Cardiac muscle cell (in vitro differentiated cells and primary cell): ENCODE data around the gene MOCS2. TPM values are rescaled to one million over a fixed set of nuclear protein-coding genes. Genes with fewer than 3 reads are reported as not detected.

Source experiments
- DNase-seq, 2 donors: peaks; one replicate each; pipeline versions ENCODE4 v3.0.0 to v3.0.0-alpha.2; 2010 to 2017; ENCODE audit warnings: low read depth in 1 of 2, low spot score in 1 of 2
- H3K27ac ChIP-seq: fragments of 200-600 bp; sonication (generic); 2 replicates; pipeline ENCODE4 v1.5.1; 2016
- H3K27me3 ChIP-seq: fragments of 200-600 bp; sonication (generic); 2 replicates; pipeline ENCODE4 v1.6.0; 2016; ENCODE audit warnings: control low read depth
- H3K36me3 ChIP-seq: fragments of 200-600 bp; sonication (generic); 2 replicates; pipeline ENCODE4 v1.5.1; 2016; ENCODE audit warnings: control low read depth
- H3K4me1 ChIP-seq: fragments of 200-600 bp; sonication (generic); 2 replicates; pipeline ENCODE4 v1.8.1; 2017; ENCODE audit warnings: low read depth, mild to moderate bottlenecking, mixed run types
- H3K4me3 ChIP-seq: fragments of 200-600 bp; sonication (generic); 2 replicates; pipeline ENCODE4 v1.5.1; 2016; ENCODE audit warnings: mild to moderate bottlenecking
- H3K9me3 ChIP-seq: fragments of 200-600 bp; sonication (generic); 2 replicates; pipeline ENCODE4 v1.5.1; 2017; ENCODE audit warnings: low read depth, mild to moderate bottlenecking, control low read depth
- polyA plus RNA-seq: library from polyadenylated mRNA; unstranded; fragments of >200 nt; fragmentation: Nextera tagmentation; extraction: Ambion mirVana; gene quantifications from 2 replicates; pipeline ENCODE4 v1.2.1, GENCODE V29; 2016
- total RNA-seq: library from RNA; depleted of rRNA; stranded (reverse); fragments of >200 nt; gene quantifications from 2 replicates; pipeline ENCODE4 v1.2.3, GENCODE V29; 2016
- TF ChIP-seq, protein P1 (sequence below): IDR thresholded peaks from 2 replicates; pipeline ENCODE4 v1.5.1; 2012; ENCODE audit warnings: low read depth, mild to moderate bottlenecking, low read length

Gene MOCS2
- total and polyA plus RNA-seq, 2 experiments from 2014 or later: 53.5 to 113 TPM

- Histone ChIP-seq H3K27ac (no peak overlapping the region), H3K27me3 (no peaks in the 10 kb centered on the region), H3K9me3 (no peaks in the 10 kb centered on the region), H3K4me3 (peak overlapping the region; percentile 65), H3K4me1 (peaks cover 4% of the 10 kb centered on the region), H3K36me3 (no peaks in the 10 kb centered on the region)
- TF ChIP-seq, protein P1, sequence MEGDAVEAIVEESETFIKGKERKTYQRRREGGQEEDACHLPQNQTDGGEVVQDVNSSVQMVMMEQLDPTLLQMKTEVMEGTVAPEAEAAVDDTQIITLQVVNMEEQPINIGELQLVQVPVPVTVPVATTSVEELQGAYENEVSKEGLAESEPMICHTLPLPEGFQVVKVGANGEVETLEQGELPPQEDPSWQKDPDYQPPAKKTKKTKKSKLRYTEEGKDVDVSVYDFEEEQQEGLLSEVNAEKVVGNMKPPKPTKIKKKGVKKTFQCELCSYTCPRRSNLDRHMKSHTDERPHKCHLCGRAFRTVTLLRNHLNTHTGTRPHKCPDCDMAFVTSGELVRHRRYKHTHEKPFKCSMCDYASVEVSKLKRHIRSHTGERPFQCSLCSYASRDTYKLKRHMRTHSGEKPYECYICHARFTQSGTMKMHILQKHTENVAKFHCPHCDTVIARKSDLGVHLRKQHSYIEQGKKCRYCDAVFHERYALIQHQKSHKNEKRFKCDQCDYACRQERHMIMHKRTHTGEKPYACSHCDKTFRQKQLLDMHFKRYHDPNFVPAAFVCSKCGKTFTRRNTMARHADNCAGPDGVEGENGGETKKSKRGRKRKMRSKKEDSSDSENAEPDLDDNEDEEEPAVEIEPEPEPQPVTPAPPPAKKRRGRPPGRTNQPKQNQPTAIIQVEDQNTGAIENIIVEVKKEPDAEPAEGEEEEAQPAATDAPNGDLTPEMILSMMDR: no peak
- DNase-seq: peak in 1 of 2 donors; percentile 14
Measured at GRCh38 chr5:53109056-53109442, 508 bp downstream of the MOCS2 start.

GRCh38 chr5:53105611-53106300, 3.8 kb downstream of the MOCS2 start:
- no peaks in the 10 kb centered on the region for H3K9me3 ChIP-seq
- TF ChIP-seq, protein P1: no peak
- H3K27ac ChIP-seq: no peak overlapping the region
- H3K27me3 ChIP-seq: no peaks in the 10 kb centered on the region
- no peak for DNase-seq
- H3K4me3 ChIP-seq: no peak overlapping the region
- H3K4me1 ChIP-seq: peaks cover 4% of the 10 kb centered on the region
- H3K36me3 ChIP-seq: peaks cover 5% of the 10 kb centered on the region

DNA sequence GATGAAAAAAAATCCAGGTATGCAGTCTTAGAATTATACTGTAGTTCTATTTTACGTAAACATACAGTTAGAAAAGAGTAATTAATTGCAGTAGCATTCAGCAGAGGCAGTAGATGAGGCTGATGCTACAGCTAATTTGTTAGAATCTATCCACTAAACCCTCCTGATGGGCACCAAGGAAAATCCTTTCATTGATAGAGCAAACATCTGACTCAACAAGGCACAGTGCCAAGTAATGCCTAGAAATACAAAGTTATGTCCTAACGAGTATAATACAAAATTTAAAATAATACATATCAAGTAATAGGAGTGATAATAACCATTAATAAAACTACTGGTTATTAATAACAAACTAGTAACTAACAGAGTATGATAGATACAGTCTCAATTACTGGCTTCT, 9.0 kb downstream of the MOCS2 start:
- H3K36me3 ChIP-seq: peaks cover 40% of the 10 kb centered on the region
- H3K4me3 ChIP-seq: no peak overlapping the region
- TF ChIP-seq, protein P1: no peak
- no peaks in the 10 kb centered on the region for H3K4me1 ChIP-seq
- H3K9me3 ChIP-seq: no peaks in the 10 kb centered on the region
- H3K27me3 ChIP-seq: no peaks in the 10 kb centered on the region
- no peak for DNase-seq
- H3K27ac ChIP-seq: no peak overlapping the region

DNA sequence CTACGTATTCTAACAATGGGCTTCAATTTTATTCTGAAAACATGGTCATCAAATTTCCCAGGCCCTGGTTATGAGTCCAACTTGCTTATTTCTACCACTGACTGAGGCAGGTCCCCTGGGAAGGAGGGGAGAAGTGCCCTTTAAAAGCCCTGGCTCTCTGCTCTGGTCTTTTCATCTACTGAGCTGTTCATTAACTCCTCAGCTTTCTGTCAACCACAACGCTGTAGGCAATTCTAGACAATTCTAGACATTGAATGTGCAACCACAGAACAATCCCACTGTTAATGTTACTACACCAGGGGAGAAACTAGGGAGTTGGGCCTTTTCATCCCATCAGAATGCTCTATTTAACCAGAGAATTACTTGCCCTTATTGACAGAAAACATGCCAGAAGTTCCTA, 10.0 kb downstream of the MOCS2 start:
- Histone ChIP-seq H3K27me3 (no peaks in the 10 kb centered on the region), H3K27ac (no peak overlapping the region), H3K9me3 (no peaks in the 10 kb centered on the region), H3K4me3 (no peak overlapping the region), H3K4me1 (no peaks in the 10 kb centered on the region), H3K36me3 (peaks cover 40% of the 10 kb centered on the region)
- DNase-seq: no peak
- TF ChIP-seq, protein P1: no peak

- Histone ChIP-seq H3K9me3 (no peaks in the 10 kb centered on the region), H3K27me3 (no peaks in the 10 kb centered on the region), H3K4me3 (no peak overlapping the region), H3K36me3 (peaks cover 34% of the 10 kb centered on the region), H3K27ac (no peak overlapping the region), H3K4me1 (no peaks in the 10 kb centered on the region)
- DNase-seq: peak; percentile 55 to 81
- TF ChIP-seq, protein P1: peak; percentile 77
Measured at GRCh38 chr5:53095931-53096525, 13.5 kb downstream of the MOCS2 start.
